ENCODE results near the gene CXCL8.

Gene CXCL8

DNA sequence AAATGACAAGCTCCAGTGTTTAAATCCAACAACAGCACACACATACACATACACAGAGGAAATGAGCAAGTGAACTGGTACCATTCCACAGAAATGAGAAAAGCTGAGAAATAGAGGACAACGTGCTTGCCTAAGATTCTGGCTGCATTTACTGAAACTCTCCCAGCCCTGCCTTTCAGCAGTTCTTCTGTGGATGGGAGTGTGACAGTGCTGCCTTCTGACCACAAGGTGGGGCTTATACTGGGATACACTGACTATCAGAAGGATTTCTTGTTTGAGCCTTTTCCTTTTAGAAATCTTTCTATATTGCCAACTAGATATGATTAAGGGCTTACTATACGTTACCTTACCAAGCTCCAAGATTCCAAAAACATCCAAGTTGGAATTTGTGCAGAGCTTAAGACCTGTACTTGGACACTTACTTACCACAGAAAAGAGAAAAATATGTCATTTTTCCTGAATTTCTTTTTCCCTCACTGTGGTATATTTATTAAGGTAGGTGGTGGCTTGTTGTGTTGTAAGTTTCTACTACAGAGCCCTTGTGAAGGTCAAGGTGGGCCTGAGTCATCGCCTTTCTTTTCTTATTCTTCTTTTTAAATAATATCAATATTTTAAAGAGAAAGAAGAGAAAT is 10.7 kb upstream of the CXCL8 start:
- Mint-ChIP-seq H3K36me3 (no peaks in the 10 kb centered on the region), H3K4me3 (no peak overlapping the region), H3K9me3 (peaks cover 2% of the 10 kb centered on the region), H3K4me1 (no peaks in the 10 kb centered on the region), H3K27ac (no peak overlapping the region)
- peak; percentile 34 for ATAC-seq
- no peak for DNase-seq (ENCODE audit: low spot score in 2 of 2)

DNA sequence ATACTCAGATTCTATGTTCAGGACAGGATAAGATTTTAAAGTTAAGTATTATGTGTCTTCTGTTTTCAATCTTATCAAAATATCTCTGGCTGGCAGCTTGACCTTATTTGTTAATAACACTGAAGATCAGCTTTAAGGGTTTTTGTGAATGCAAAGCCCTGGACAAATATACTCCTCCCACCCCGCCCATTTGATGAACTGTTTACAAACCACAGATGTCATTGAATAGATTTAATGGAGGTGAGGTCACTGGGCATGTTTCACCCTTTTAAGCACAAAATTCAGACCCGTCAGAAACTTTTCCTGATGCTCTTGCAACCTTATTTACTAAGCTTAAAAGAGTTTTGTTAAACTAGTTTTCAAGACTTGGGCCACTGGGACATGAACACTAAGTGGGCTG is 10.1 kb upstream of the CXCL8 start:
- Mint-ChIP-seq H3K4me3 (no peak overlapping the region), H3K27ac (no peak overlapping the region), H3K9me3 (peaks cover 2% of the 10 kb centered on the region), H3K36me3 (no peaks in the 10 kb centered on the region), H3K4me1 (no peaks in the 10 kb centered on the region)
- ATAC-seq, result no peak
- DNase-seq (ENCODE audit: low spot score in 2 of 2), result no peak

DNA sequence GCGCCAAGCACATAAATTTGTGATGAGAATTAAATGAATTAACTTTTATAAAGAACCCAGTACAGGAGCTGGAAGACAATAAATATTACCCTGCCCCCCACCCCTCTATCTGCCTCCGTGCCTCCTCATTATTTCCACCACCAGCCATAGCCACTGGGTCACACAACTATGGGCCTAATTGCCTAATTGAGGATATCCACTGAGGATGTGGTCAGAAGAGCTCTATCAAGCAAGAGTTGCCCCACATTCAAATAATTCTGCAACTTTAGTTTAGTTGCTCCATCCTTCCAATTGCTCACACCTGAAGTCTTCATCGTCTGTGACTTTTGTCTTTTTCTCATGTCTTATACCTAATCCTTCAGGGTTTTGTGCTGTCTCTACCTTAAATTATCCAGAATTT is 9.5 kb upstream of the CXCL8 start:
- Mint-ChIP-seq H3K4me1 (no peaks in the 10 kb centered on the region), H3K27ac (no peak overlapping the region), H3K4me3 (no peak overlapping the region), H3K36me3 (no peaks in the 10 kb centered on the region), H3K9me3 (peaks cover 3% of the 10 kb centered on the region)
- no peak for DNase-seq (ENCODE audit: low spot score in 2 of 2)
- no peak for ATAC-seq

DNA sequence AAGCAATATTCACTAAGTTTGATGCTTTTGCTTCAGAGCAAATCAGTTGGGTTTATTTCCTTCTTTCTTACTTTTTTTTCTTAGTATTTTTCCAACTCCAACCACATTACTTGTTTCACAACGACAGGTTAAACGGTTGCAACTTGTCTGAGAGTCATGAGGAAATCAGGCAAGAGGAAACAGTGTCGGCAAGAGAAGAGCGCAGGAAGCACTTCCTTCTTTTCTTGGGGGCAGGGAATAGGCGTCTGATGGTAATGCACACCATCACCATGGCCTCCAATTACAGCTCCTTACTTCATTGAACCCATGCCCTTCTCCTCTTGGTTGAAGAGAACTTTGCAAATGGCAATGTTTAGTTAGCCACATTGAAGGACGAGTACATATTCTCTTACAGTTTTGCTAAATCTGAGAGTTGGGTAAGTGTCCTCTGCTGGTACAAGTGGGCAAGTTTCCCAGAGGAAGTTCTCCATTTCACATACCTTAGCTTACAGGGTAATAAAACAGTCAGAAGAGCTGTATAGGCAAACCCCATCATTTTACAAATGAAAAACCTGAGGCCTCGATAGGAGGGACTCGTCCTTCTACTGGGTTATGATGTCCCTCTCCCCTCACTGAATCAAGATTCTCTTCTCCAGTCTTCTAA is 8.3 kb upstream of the CXCL8 start:
- Mint-ChIP-seq H3K4me1 (no peaks in the 10 kb centered on the region), H3K27ac (no peak overlapping the region), H3K9me3 (peaks cover 2% of the 10 kb centered on the region), H3K4me3 (no peak overlapping the region), H3K36me3 (no peaks in the 10 kb centered on the region)
- ATAC-seq, result no peak
- no peak for DNase-seq (ENCODE audit: low spot score in 2 of 2)

- ATAC-seq, result no peak
- no peak overlapping the region for H3K27ac Mint-ChIP-seq
- DNase-seq (ENCODE audit: low spot score in 2 of 2), result no peak
- no peaks in the 10 kb centered on the region for H3K36me3 Mint-ChIP-seq
- no peak overlapping the region for H3K4me3 Mint-ChIP-seq
- peaks cover 2% of the 10 kb centered on the region for H3K9me3 Mint-ChIP-seq
- H3K4me1 Mint-ChIP-seq, result no peaks in the 10 kb centered on the region
Observed at GRCh38 chr4:73732759-73733431, 7.5 kb upstream of the CXCL8 start.

- Mint-ChIP-seq H3K9me3 (peaks cover 2% of the 10 kb centered on the region), H3K4me1 (no peaks in the 10 kb centered on the region), H3K27ac (no peak overlapping the region), H3K4me3 (no peak overlapping the region), H3K36me3 (no peaks in the 10 kb centered on the region)
- ATAC-seq (no peak), DNase-seq (ENCODE audit: low spot score in 2 of 2) (no peak)
Observed at GRCh38 chr4:73734530-73735001, 5.8 kb upstream of the CXCL8 start.

DNA sequence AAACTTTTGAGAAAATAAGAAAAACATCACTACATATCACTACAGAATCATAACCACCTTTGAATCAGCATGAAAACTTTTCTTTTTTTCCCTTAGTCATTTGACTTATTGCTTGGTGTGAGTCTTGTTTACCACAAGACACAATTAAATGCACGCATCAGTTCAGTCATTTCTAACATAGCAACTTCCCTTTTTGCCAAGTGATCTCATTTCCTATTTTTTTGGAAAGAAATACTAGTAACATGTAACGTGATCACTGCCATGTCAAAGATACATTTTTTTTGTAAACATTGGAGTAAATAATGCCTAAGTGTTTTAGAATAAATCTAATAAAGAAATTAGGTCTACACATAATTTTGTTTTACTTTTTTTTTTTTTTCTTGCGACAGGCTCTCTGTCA is 5.1 kb upstream of the CXCL8 start:
- Mint-ChIP-seq H3K27ac (no peak overlapping the region), H3K4me1 (no peaks in the 10 kb centered on the region), H3K4me3 (no peak overlapping the region), H3K36me3 (no peaks in the 10 kb centered on the region), H3K9me3 (peaks cover 2% of the 10 kb centered on the region)
- DNase-seq (ENCODE audit: low spot score in 2 of 2), result no peak
- peak; percentile 31 for ATAC-seq

DNA sequence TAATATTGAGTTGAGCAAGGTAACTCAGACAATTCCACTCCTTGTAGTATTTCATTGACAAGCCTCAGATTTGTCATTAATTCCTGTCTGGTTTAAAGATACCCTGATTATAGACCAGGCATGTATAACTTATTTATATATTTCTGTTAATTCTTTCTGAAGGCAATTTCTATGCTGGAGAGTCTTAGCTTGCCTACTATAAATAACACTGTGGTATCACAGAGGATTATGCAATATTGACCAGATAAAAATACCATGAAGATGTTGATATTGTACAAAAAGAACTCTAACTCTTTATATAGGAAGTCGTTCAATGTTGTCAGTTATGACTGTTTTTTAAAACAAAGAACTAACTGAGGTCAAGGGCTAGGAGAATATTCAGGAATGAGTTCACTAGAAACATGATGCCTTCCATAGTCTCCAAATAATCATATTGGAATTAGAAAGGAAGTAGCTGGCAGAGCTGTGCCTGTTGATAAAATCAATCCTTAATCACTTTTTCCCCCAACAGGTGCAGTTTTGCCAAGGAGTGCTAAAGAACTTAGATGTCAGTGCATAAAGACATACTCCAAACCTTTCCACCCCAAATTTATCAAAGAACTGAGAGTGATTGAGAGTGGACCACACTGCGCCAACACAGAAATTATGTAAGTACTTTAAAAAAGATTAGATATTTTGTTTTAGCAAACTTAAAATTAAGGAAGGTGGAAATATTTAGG is 821 bp downstream of the CXCL8 start:
- ATAC-seq (no peak), DNase-seq (ENCODE audit: low spot score in 2 of 2) (no peak)
- Mint-ChIP-seq H3K4me1 (no peaks in the 10 kb centered on the region), H3K27ac (no peak overlapping the region), H3K36me3 (no peaks in the 10 kb centered on the region), H3K9me3 (peaks cover 4% of the 10 kb centered on the region), H3K4me3 (no peak overlapping the region)

DNA sequence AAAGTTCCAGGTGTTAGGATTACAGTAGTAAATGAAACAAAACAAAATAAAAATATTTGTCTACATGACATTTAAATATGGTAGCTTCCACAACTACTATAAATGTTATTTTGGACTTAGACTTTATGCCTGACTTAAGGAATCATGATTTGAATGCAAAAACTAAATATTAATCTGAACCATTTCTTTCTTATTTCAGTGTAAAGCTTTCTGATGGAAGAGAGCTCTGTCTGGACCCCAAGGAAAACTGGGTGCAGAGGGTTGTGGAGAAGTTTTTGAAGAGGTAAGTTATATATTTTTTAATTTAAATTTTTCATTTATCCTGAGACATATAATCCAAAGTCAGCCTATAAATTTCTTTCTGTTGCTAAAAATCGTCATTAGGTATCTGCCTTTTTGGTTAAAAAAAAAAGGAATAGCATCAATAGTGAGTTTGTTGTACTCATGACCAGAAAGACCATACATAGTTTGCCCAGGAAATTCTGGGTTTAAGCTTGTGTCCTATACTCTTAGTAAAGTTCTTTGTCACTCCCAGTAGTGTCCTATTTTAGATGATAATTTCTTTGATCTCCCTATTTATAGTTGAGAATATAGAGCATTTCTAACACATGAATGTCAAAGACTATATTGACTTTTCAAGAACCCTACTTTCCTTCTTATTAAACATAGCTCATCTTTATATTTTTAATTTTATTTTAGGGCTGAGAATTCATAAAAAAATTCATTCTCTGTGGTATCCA is 1.6 kb downstream of the CXCL8 start:
- Mint-ChIP-seq H3K9me3 (peaks cover 4% of the 10 kb centered on the region), H3K4me3 (no peak overlapping the region), H3K36me3 (no peaks in the 10 kb centered on the region), H3K4me1 (no peaks in the 10 kb centered on the region), H3K27ac (no peak overlapping the region)
- ATAC-seq, result no peak
- DNase-seq (ENCODE audit: low spot score in 2 of 2), result no peak

- H3K36me3 Mint-ChIP-seq, result no peaks in the 10 kb centered on the region
- no peaks in the 10 kb centered on the region for H3K4me1 Mint-ChIP-seq
- H3K4me3 Mint-ChIP-seq, result no peak overlapping the region
Observed at GRCh38 chr4:73742490-73743160, 2.3 kb downstream of the CXCL8 start.

GRCh38 chr4:73743281-73743680 is 2.9 kb downstream of the CXCL8 start:
- no peaks in the 10 kb centered on the region for H3K36me3 Mint-ChIP-seq
- no peak overlapping the region for H3K27ac Mint-ChIP-seq
- H3K9me3 Mint-ChIP-seq, result peaks cover 4% of the 10 kb centered on the region
- no peak for ATAC-seq
- DNase-seq (ENCODE audit: low spot score in 2 of 2), result no peak
- no peaks in the 10 kb centered on the region for H3K4me1 Mint-ChIP-seq
- H3K4me3 Mint-ChIP-seq, result no peak overlapping the region

More at GRCh38 chr4:73742490-73743160, 2.3 kb downstream of the CXCL8 start:
- no peak overlapping the region for H3K27ac Mint-ChIP-seq
- H3K9me3 Mint-ChIP-seq, result peaks cover 4% of the 10 kb centered on the region
- ATAC-seq, result no peak
- no peak for DNase-seq (ENCODE audit: low spot score in 2 of 2)

DNA sequence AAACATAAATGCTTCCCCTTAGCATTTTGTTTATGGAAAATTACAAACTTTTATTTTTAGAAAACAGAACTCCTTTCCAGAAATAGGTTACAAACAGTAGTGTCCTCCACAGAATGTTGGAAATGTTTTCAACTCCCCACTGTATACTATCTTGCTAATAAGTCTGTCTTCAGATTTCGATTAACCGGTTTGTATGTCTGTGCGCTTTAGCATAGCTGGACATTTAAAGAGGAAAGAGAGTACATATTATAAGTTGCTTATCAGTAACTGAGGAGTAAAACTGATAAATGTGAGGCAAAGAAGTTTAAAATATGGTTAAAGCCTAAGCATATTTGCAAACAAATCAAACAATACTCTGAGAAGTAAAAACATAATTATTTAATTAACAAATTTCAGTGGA is 3.4 kb downstream of the CXCL8 start:
- ATAC-seq, result no peak
- no peak for DNase-seq (ENCODE audit: low spot score in 2 of 2)
- Mint-ChIP-seq H3K27ac (no peak overlapping the region), H3K36me3 (no peaks in the 10 kb centered on the region), H3K4me1 (no peaks in the 10 kb centered on the region), H3K4me3 (no peak overlapping the region), H3K9me3 (peaks cover 4% of the 10 kb centered on the region)

- Mint-ChIP-seq H3K4me1 (no peaks in the 10 kb centered on the region), H3K36me3 (no peaks in the 10 kb centered on the region), H3K27ac (no peak overlapping the region), H3K4me3 (no peak overlapping the region), H3K9me3 (peaks cover 4% of the 10 kb centered on the region)
- DNase-seq (ENCODE audit: low spot score in 2 of 2) (no peak), ATAC-seq (no peak)
Observed at GRCh38 chr4:73744203-73744602, 3.8 kb downstream of the CXCL8 start.

DNA sequence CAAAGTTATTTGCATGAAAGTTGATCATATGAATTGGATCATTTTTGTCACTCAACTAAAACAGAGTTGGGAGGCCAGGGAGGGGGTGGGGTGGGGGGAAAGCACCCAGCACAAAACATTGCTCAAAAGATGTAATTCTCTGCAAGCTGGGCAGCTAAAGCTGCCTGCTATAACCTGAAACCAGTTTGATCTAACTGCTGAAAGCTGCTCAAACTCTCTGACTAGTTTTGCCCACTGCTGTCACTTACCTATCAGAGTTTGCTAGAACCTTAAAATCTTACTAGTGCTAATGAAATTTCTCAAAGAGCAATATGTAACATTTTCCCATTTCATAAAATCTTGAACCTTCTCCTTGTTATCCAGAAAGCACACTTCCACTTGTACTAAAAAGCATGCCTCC is 10.4 kb downstream of the CXCL8 start:
- H3K27ac Mint-ChIP-seq, result no peak overlapping the region
- DNase-seq (ENCODE audit: low spot score in 2 of 2), result no peak
- H3K36me3 Mint-ChIP-seq, result no peaks in the 10 kb centered on the region
- H3K4me3 Mint-ChIP-seq, result no peak overlapping the region
- no peaks in the 10 kb centered on the region for H3K4me1 Mint-ChIP-seq
- no peak for ATAC-seq
- peaks cover 3% of the 10 kb centered on the region for H3K9me3 Mint-ChIP-seq

- ATAC-seq (no peak), DNase-seq (ENCODE audit: low spot score in 2 of 2) (no peak)
- no peaks in the 10 kb centered on the region for H3K36me3 Mint-ChIP-seq
- H3K4me3 Mint-ChIP-seq, result no peak overlapping the region
- peaks cover 3% of the 10 kb centered on the region for H3K9me3 Mint-ChIP-seq
- H3K27ac Mint-ChIP-seq, result no peak overlapping the region
- no peaks in the 10 kb centered on the region for H3K4me1 Mint-ChIP-seq
Observed at GRCh38 chr4:73751166-73751565, 10.8 kb downstream of the CXCL8 start.
